ENCODE data around the gene CALML5.

Gene CALML5

DNA sequence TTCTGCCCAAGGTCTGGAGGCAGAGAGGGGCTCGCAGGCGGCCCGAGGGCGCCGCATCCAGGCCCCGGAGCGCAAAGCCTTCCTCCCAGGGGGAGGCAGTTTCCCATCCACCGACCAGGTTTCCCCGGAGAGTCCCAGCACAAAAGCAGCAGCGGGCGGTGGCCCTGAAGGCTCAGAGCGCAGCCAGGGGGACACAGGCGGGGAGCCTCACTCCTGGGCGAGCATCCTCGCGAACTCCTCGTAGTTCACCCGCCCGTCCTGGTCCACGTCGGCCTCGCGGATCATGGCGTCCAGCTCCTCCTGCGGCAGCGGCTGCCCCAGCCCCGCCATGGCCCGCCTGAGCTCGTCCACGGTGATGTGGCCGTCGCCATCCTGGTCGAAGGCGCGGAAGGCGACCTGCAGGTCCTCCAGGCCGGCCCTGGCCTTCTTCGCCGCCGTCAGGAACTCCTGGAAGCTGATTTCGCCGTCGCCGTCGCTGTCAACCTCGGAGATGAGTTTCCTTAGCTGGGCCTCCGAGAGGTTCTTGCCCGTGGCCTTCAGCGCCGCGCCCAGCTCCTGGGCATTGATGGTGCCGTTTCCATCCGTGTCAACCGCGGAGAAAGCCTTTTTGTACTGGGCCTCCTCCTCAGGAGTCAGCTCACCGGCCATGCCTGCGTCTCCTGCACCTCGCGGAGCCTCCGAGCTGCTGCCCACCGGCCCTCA lies 428 bp downstream of the CALML5 start:
- DNase-seq = no peak

DNA sequence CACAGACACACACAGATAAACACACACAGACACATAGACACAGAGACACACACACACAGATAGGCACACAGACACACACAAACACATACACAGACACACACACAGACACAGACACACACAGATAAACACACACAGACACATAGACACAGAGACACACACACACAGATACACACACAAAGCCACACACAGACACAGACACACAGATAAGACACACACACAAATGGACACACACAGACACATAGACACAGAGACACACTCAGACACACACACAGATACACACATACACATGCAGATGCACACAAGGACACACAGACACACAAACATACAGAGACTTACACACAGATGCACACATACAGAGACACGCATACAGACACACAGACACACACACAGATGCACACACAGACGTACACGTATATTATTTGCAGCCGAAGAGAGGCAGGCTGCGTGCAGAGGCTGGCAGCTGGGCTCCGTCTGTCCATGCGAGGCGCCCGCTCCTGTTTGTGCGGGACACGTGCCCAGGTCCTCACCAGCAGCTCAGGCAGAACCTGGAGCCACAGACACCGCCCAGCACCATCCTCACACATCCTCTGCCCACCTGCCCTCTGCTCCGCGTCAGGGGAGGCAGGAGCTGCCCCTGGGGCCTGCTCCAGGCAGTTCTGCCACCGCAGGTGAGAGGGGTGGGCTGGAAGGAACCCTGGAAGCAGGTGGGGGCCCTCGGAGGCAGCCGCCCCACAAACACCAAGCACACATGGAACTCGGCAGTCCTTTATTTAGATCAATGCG lies 1.2 kb downstream of the CALML5 start:
- no peak for DNase-seq

DNA sequence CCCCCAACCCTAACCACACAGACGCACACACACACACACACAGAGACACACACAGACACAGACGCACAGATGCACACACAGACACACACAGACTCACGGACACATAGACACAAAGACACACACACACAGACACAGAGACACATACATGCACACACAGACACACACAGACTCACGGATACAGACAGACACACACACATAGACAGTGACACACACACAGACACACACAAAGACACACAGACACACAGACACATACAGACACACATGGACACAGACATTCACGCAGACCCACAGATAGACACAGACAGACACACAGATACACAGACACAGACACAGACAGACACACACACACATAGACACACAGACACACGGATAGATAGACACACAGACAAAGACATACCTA lies 2.1 kb downstream of the CALML5 start:
- no peak for DNase-seq

DNA sequence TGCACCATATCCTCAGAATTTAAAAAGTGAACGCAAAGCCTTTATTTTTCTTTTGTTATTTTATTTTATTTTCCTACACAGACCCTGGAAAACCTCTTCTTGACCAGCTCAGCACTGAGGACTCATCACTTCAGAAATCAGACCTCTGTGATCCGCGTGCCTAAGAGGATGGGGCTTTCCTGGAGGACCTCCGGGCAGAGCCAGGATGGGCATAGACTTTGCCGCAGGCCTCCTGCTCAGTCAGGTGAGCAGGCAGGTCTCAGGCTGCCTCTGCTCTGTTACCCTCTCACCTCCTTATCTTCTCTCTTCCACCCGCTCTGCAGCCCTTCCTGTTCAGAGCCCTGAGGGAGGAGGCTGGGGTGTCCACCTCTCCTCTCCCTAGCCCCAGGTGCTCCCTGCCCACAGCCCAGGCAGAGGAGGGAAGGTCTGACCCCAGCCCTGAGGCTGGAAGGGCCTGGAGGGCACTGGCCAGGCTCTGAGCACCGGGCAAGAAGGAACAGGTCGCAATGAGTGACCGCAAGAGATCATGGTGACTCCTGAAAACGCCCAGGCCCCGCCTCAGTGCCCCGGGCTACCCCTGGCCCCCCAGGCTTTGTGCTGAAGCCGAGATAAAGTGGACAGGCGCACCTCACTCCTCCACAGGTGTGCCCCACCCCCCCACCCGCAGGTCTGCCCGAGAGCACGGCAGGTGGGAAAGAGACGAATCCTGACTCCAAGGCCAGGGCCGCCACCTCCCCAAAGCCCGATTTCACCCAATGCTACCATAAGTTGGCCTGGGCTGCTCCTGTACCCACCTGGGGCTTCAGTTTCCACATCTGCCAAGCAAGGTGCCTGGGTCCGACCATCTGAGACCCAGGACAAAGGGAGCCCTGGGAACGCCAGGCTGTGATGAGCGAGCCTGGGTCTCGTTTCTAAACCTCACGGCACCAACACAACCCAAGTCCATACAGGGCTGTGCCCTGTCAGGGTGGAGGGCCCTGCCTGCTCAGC lies 2.8 kb downstream of the CALML5 start:
- no peak for DNase-seq

DNA sequence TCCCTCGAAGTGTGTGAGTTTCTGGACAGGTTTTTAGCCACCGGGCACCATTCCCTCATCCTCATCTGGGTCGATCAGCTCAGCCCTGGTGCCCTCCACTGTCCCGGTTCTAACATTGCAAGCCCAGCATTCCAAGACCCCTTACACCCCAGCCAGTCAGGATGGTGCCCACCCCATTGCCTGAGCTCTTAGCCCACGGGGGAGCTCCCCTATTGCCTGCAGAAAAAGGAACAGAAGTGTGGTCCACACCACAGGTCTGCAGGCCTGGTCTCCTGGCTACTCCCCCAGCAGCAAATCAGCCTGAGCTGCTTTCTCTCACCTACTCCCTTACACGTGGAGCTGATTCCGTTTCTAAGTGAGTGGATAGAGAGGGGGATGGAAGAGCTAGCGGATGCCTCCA lies 4.8 kb downstream of the CALML5 start:
- no peak for DNase-seq

DNA sequence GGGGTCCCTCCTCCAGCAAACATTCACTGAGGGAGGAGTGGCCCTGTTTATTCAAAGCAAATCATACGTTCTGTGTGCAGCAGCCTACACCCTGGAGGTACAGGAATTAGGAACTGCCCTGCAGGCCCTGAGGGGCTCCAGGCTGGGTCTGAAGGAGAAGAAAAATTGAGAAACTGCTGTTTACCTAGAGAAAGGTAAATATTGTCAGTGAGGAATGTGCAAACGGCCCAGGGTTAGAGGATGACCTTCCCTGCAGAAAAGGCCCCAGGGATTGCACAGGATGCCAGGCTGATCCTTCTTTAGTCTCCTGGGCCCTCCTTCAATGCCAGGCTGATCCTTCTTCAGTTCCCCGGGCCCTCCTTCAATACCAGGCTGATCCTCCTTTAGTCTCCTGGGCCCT lies 5.7 kb downstream of the CALML5 start:
- no peak for DNase-seq

DNA sequence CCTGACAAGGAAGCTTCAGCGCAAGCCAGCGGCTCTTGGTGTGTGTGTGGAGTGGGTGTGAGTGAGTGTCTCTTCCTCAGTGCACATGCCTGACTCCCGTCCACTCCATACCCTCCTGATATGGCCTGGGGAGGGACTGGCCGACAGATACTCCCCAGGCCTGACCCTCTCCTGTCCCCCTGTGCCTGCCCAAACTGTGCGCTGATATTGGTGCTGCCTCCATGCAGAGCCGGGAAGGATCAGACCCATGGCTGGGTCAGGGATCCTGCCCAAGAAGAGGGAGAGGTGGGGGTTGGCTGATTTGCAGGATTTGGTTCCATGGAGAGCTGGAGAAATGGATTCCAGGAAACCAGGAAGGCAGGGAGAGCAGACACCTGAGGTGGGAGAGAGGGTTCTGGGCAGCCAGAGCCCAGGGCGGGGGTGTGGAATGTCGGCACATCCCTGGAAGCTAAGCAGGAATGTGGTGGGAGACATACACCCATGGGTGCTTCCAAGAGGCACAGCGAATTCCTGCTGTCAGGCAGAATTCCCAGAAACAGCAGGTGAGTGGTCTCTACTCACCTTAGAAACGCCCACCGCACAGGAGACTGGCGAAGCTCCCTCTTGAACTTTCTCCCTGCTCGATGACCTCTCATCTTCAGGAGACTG lies 6.3 kb downstream of the CALML5 start:
- no peak for DNase-seq

DNA sequence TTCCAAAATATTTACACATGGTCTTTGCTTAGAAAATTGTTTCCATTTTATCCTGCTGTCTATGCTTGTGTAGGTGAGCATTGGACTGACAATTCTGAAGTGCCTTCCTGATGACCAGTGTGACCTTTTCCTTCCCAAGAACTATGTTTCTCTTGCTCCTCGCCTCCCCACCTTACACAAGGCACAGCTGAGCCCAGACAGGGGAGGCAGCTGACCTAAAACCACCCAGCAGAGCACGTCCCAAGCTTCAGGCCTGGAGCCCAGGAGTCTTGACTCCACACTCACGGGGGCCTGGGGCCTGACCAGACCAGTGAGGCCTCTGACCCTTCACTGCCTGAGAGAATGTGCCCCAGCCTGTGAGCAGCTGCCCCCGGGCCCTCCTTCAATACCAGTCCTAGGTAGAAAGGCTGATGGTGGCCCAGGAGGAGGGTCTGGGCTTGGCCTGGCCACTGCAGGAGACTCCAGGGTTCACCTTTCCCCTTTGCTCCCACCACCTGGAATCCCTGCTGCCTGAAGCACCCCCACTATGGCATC lies 7.0 kb downstream of the CALML5 start:
- no peak for DNase-seq

DNA sequence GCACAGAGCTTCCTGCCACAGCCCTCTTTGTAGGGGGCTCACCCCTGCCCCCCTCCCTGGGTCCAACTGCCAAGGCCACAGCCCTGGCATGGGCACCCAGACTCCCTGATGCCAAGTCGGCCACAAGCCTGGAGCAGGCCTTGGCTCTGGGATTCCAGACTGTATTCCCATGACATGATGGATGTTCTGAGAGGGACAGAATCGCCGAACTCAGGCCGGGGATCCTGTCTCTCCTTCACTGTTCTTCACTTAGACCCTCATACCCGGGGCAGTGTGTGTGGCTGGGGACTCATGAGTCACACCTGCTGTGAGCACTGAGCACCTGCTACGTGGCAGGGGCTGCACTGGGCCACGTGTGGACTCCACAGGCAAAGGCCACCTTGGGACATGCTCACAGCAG lies 7.9 kb downstream of the CALML5 start:
- no peak for DNase-seq

DNA sequence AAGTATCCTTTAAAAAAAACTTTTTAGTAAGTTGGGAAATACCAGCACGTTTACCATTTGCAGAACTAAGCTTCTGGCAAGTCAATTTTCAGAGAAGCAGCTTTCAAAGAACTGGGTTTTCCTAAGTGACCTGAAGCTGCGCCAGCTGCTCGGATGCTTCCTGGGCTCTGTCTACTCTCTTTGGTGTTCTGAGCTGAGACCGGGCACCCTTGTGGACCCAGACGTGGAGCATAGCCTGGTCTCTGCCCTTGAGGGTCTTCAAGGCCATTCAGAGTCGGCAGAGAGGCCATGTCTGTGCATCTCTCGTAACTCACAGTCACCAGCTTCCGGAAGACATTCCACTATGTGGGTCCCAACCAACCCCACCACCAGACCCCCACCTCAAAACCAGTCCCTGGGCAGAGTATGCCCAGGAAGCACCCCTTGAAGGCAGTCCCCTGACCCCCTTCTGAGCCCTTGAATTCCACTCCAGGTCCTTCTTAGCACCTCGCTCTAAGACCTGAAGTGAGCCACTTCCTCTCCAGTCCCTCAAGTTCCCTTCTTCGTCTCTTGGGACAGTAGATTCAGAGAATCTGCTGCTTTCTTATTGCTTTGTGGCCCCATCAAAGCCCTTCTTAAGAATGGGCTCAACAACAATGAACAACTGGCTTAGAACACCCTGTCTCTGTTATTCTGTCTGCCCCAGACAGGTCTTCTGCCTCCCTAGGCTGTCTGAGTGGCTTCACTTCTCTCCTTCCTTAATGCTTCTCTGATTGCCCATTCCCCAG lies 8.5 kb downstream of the CALML5 start:
- no peak for DNase-seq

DNA sequence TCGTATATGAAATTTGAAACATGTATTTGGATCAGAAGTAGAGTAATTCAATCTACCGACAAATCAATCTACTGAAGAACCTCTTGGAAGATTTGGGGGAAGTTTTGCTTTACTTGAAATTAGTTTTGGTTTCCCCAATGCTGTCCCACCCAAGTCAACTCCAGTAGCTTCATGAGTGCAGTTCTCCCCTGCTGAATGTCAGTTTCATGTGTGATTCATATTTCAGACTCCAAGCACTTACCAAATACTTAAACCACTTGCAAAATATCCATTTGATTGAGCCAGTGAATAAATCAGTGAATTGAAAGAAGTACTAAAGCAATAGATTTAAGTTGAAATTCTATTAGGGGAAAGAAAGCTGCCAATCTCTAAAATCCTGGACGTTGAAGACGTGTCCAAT lies 9.3 kb downstream of the CALML5 start:
- no peak for DNase-seq

DNA sequence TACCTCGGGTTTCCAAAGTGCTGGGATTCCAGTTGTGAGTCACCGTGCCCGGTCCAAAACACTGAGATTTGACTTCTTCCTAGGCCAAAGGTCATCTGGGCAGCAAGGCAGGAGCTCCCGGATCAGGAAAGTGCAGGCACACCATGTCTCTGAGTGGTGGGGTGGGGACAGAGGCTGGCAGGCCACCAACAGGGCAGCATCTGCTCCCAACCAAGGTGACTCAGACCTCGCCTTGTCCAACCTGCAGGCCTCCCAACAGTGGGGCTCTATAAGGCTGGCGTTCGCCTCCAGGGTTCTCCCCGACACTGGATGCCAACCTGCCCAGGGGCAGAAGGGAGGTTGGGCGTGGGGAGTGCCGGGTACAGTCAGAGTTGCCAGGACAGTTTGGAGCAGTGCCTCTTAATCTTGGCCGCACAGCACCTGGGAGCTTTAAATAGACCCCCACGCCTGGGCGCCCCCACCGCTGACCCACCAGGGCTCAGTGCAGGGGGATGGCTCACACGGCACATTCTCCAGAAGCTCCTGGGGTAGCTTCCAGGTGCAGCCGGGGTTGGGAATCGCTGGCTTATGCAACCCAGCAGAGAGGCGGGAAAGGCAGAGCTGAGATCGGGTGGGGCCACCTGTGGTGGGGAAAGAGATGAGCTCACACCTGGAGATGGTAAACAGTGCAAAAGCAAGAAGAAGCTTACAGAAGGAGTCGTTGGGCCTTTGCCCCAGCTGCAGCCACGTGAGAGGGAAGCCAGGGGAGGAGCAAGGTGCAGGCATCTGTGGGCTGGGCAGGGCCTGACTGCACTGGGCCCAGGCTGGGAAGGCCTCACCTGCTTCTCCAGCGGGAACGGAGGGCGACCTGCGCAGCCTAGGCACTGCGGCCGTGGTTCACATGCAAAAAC lies 10.9 kb downstream of the CALML5 start:
- no peak for DNase-seq

DNA sequence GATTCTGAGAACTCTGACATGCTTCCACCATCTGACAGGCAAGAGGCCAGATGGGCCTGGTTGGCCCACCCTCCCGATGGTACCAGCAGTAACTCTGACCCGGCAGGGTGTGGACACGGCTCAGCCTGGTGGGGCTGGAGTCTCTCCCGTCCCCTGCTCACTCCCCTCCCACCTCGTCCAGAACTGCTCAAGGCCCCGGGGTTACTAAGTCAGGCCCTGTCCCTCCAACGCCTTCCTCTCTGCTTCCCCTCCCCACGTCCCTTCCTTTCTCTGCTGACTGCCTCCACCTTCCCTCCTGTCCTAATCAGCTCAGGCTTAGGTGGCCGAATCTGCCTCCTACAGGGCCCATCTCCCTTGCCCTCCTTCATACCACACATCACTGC lies 12.5 kb downstream of the CALML5 start:
- DNase-seq = no peak

DNA sequence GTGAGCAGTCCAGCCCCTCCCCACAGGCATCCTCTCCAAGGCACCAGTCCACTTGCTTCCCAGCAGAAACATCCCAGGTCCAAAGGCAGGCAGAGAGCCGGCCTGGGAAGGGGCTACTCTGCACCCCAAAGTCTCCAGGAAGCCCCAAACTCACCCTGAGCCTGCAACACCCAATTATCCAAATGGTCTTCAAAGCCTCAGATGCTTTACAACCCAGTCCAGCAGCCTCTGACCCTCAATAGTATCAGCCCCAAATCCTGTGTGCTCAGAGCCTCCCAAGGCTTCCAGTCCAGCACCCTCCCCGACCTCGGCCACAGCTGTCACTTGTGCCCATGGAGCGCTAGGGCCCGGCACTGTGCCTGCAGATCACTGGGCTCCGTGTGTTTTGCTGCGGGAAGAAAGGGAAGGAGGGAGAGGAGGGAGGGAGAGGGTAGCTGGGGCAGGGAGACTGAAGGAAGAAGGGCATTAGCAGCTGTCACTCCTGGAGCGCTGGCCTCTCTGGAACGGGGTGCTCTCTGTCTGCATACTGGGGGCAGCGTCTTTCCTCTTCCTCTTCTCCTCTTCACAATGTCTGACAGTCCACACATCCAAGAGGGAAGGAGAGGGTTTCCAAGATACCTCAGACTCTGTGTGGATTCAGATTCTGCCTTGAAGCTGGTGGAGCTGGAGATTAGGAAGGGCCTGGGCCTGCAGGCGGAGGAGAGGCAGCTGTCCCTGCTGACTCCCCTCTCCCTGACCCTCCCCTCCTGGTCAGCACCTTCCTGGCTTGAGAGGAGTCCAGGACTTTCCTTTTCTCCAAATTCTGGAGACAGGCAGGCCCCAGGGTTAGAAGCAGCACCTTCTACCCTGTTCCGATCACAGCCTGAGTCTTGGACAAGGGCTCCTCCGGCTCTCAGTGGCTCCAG lies 13.2 kb downstream of the CALML5 start:
- no peak for DNase-seq

DNA sequence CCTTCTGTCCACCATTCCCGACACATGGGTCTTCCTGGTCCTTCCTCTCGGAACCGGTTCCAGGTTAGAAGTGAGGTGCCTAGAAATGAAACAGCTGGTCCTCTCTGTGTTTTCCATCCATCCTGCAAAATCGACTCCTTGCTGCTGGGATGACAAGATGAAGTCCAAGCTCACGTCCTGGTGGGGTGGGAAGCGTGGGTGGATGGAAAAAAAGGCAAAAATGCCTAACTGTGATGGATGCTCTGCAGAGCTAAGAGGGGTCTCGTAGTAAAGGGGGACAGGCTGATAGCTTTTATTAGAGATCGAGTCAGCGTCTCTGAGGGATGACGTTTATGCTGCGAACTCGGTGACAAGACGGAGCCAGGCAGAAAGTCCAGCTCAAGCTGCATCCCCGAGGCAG lies 14.1 kb downstream of the CALML5 start:
- DNase-seq = no peak

DNA sequence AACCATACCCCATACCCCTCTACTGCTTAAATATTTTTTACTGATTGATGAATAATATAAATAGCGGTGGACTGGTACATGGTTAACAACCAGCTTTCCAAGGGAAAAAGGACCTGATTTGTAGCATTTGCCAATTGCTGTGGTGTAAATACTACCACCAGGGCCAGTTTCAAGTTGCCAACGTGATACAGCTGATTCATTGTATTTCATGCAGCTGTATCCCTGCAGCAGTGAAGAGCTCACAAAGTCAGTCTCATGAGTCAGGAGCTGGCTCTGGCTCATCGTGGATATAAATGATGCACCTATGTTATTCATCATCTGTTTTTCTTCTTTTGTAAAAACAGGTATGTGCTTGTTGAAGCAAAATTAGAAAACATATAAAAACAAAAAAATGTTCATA lies 15.2 kb downstream of the CALML5 start:
- DNase-seq = no peak

DNA sequence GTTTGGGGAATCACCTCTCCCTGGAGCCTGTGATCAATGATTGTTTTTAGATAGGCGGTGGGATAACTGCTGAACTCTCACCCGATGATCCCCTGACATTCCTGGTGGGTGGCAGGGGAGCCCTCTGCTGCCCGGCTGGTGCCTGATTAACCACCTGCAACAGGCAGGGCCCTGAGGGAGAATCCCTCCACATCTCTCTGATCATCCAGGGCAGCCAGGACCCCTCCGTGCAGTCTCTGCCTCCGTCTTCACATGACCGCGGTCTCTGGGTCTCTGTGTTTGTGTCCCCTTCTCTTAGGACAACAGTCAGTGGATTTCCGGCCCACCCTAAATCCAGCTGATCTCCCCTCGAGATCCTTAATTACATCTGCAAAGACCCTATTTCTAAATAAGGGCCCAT lies 17.4 kb downstream of the CALML5 start:
- no peak for DNase-seq

DNA sequence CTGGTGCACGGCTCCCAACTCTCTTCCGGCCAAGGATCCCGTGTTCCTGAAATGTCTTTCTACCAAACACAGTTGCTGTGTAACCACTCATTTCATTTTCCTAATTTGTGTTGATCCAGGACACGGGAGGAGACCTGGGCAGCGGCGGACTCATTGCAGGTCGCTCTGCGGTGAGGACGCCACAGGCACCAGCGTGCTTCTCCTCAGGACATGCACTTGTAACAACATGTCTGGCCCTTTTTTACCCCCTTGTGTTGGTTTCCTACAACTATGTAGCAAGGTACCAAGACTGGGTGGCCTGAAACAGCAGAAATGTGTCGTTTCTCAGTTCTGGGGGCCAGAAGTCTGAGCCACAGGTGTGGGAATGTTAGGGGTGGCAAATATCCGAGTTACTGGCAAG lies 18.2 kb downstream of the CALML5 start:
- DNase-seq = no peak

DNA sequence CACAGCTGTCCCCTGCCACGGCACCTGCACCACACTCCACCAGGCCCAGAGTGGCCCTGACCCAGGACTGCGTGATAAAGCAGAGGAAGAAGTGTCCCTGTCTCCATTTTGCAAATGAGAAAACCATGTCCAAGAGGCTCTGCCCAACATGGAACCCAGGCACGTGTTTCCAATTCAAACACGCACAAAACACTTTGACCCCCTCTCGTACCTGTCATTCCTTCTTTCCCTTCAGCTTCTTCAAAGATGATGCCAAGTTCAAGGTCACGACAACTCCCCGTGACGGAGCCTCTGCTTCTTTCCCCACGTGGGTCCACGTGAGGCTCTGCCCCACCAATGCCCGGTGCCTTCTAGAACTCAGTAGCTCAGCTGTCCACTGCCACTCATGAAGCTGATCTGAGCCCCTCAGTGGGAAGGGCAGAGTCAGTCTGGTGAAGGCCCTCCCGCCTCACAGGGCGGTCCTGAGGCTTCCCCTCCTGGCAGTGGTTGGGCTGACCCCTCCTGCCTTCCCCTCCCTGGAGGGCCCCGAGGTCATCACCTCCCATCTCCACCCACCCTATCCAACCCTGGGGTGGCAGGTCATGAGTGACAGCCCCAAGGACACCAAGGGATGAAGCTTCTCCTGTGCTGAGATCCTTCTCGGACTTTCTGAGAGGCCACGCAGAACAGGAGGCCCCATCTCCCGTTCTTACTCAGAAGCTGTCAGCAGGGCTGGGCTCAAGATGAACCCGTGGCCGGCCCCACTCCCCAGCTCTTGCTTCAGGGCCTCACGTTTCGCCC lies 19.0 kb downstream of the CALML5 start:
- no peak for DNase-seq

Data from NCI-H524 (cell line).